Renal cortex interstitium (tissue), 11 donors: ENCODE data around the gene AQP11. TPM values are rescaled to one million over a fixed set of nuclear protein-coding genes. Genes with fewer than 3 reads are reported as not detected.
"Not testable (repeated sequence)": the region's sequence is repeated elsewhere in the genome, so short reads cannot be mapped to it uniquely, and the experiment has no call there.

Source experiments
- DNase-seq, 11 donors: peaks; one replicate each; pipeline ENCODE4 v3.0.0-alpha.2; 2013; ENCODE audit warnings: low read depth in 9 of 11, low spot score in 4 of 11; ENCODE audit errors: extremely low read depth in 1 of 11
- polyA plus RNA-seq, 3 donors: library from polyadenylated mRNA; unstranded; fragments of 120-200 nt; gene quantifications; one replicate each; pipeline ENCODE4 v1.2.1, GENCODE V29; 2013; ENCODE audit not compliant: insufficient read length in 3 of 3

Gene AQP11
- polyA plus RNA-seq, 3 donors: 3.9 to 5.1 (median 4.6) TPM

DNA sequence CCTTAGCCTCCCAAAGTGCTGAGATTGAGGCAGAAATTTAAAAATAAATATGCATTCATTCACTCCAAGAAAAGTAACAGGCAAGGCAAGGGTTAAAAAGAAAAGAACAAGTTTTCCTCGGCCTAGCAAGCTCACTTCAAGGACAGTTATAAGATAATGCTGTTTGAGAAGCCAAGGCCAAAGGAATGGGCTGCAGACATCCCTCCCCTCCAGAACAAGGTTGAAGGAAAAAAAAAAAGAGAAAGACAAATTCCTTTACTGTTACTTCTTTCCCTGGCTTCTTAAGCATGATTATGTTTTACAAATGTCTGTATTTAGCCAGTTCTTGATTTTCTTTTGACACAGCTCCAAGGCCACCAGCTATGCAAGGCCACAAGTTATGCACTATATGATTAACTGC lies 18.9 kb upstream of the AQP11 start:
- DNase-seq: not testable (repeated sequence)

DNA sequence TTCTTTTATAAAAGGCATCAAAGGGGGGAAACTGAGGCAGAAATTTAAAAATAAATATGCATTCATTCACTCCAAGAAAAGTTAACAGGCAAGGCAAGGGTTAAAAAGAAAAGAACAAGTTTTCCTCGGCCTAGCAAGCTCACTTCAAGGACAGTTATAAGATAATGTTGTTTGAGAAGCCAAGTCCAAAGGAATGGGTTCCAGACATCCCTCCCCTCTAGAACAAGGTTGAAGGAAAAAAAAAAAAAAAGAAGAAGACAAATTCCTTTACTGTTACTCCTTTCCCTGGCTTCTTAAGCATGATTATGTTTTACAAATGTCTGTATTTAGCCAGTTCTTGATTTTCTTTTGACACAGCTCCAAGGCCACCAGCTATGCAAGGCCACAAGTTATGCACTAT lies 14.3 kb upstream of the AQP11 start:
- not testable (repeated sequence) for DNase-seq

DNA sequence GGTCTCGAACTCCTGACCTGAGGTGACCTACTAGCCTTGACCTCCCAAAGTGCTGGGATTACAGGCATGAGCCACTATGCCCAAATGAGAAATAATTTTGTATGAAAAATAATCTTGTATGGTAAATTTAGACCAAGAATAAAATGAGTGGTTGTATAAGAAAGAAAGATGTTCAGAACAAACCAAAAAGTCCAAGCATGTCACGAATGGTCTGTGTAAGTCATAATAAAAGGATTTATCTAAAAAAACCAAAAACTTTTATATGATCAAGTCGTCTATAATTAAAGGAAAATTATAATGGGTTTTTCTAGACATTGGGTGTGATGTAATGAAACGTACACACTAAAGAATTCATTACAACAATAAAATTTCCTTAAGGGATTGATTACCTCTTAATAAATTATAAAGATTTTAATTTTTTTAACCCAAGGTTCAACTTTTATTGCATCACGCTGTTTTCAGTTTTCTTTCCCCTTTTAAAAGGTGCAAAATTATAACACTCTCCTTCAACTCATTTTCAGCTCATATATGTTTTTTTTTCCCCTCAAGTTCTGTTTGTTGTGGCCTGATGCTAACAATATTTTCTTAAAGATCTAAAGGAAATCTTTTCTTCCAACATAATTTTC lies 8.9 kb upstream of the AQP11 start:
- peak in 1 of 11 donors; percentile 11 for DNase-seq

DNA sequence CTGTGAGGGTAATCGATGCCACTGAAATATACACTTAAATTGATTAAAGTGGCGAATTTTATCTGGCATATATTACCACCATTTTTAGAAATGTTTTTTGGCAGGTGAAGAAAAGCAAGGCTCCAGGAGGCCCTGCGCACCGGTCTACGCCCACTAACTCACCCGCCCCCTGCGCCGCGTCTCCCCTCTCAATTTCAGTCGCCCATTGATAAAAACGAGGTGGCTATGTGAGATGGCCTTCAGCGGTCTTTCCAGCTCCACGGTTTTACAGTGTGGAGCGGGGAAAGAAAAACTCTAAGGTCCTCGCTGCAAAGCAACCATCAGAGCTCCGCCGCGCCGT lies 602 bp upstream of the AQP11 start:
- peak in 1 of 11 donors; percentile 3 for DNase-seq

DNA sequence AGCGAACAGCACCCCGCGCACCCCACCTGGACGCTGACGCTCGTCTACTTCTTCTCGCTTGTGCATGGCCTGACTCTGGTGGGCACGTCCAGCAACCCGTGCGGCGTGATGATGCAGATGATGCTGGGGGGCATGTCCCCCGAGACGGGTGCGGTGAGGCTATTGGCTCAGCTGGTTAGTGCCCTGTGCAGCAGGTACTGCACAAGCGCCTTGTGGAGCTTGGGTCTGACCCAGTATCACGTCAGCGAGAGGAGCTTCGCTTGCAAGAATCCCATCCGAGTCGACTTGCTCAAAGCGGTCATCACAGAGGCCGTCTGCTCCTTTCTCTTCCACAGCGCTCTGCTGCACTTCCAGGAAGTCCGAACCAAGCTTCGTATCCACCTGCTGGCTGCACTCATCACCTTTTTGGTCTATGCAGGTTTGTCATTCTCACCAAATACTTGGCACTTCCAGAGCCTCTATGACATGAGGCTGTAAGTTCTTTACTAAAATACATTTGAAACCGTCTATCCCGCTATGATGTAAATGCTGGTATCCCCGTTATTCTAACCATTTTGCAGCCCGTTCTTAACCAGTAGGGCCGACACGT lies 535 bp downstream of the AQP11 start:
- DNase-seq: peak in 8 of 11 donors; percentile 7 to 33 (median 20)

DNA sequence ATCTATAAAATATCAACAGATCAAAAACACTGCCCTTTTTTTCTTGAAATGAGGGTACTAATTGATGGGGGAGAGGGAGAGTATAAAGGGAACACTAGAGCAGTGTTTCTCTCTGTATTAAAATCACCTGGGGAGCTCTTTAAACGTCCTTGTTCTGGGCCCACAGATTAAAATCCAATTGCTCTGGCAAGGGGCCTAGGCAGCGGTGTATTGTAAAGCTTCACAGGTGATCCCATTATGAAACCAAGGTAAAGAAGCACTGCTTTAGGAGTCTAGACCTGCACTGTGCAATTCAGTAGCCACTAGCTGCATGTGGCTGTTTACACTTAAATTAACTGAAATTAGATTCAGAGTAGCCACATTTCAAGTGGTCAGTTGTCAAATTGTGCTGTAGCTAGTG lies 3.0 kb downstream of the AQP11 start:
- no peak for DNase-seq

DNA sequence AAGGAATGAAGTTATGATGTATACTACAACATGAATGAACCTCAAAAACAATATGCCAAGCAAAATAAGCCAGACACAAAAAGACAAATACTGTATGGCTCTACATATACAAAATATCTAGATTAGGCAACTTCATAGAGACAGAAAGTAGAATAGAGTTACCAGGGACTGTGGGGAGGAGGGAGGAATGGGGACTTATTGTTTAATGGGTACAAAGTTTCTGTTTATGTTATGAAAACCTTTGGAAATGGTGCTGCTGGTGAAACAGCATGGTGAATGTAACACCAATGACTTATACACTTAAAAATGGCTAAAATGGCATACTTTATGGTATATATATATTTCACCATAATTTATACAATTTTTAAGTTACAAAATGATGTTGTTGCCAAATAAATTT lies 4.1 kb downstream of the AQP11 start:
- no peak for DNase-seq

DNA sequence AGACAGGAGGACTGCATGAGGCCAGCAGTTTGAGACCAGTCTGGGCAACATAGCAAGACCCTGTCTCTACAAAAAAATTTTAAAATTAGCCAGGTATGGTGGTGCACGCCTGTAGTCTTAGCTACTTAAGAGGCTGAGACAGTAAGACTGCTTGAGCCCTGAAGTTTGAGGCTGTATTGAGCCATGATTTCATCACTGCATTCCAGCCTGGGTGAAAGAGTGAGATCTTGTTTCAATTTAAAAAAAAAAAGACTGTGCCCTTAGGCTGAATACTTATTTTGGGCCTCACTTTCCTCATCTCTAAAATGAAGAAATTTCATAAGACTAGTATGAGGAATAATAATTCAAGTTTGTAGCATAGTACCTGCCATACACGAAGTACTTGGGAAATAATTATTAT lies 6.9 kb downstream of the AQP11 start:
- DNase-seq: no peak

DNA sequence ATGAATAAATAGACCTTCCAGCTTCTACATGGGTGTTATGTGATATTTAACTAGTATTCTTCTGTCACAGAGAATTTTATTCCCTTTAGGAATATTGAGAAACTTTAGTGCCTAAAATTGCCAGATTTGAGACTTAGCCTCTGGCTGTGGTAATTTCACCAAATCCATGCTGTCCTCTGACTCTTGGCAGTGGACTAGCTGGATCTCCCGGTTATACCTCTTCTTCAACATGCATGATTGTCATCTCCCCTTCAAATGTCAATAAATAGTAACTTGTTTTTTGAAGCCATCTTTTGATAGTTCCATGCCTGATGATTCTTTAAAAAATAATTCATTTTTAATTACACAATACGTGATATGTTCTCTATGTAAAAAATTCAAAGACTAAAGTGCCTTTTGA lies 8.4 kb downstream of the AQP11 start:
- DNase-seq: no peak

DNA sequence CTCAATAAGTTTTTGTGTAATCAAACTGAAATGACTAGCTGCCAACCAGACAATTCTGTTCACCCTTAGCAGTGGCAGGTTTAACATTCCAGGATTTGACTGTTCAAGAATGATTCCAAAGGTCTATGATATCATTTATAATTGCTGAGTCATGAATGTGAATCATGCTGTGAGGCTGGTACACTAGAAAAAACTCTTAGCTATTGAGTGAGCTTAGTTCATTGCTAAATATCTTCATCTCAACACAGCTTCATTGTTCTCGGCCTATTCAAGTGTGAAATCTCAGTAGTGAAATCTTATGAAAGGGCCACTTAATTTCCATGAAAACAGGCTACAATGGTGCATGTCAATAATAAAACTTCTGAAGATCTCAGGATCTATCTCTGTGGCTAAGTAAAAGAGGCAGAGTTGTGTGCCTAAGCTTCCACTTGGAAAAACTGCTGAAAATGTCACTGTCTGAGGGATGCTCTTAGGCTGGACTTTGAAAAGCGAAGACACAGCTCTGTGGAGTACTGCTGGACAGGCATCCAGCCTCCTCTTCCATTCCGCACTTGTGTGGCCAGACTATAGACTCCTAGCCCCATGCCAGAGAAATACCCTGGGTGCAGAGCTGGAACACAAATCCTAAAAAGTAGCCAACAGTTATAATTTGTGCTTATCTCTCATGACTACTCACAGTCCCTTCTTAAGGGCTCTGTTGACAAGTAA lies 12.8 kb downstream of the AQP11 start:
- DNase-seq: no peak

DNA sequence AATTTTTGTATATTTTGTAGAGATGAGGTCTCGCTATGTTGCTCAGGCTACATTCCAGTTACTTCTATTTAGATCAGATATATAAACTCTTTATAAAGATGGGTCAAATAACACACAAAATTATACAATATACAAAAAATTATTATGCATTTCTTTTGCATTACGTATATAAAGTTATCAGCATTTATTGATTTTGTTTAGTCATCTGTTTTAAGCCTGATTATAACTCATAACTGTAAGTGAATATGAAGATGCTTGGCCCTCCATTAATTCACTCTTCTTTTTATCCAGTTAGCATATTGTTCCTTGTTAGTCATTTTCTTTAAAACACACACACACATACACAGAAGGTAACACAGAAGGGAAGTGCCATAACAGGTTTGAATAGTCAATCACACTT lies 14.5 kb downstream of the AQP11 start:
- no peak for DNase-seq

DNA sequence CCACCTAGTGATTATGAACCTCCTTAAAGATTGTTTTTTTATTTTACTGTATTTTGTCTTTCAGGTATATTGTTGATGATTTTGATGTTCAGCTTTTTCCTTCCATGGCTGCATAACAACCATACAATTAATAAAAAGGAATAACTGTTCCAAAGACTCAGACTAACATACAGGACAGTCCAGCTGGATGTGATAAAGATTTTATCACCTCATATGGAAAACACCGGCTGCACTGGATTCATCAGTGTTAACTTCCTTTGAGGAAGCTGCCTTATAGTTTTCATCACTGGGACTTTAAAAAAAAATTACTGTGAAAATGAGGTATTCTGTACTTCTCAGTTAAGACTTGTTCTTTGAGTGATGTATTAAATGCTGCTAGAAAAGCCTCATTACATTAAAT lies 19.5 kb downstream of the AQP11 start:
- no peak for DNase-seq

DNA sequence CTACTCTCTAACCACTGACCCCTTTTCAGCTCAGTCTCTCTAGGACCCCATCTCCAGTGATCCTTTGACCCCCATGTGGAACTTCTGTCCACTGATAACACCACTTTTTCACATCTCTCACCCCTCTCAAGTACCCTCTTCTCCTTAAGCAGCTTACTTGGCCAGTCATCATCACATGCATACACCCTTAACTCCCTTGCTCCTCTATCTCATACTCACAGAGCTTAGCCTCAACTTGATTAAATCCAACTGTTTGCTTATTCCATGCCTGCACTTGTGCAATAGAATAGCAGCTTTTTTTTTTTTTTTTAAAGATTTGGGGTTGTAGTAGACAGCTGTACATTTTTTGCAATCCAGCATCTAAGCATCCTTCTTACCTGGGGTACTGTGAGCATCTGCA lies 22.2 kb downstream of the AQP11 start:
- no peak for DNase-seq

DNA sequence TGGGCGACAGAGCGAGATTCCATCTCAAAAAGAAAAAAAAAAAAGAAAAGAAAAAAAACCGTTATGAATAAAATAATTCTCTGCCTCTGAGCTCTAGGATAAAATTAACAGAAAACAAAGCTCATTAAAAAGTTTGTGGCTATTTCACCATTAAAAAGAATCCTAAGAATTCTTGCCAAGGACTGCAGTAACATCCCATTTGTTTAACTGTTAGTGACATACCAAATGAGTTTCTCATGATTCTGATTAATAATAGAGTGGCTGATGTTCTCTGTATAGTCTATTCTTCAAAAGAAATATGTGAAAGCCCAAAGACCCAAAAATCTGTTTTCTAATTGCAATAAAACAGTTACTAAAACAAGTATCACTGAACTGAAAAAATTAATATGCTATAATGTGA lies 28.1 kb downstream of the AQP11 start:
- no peak for DNase-seq

DNA sequence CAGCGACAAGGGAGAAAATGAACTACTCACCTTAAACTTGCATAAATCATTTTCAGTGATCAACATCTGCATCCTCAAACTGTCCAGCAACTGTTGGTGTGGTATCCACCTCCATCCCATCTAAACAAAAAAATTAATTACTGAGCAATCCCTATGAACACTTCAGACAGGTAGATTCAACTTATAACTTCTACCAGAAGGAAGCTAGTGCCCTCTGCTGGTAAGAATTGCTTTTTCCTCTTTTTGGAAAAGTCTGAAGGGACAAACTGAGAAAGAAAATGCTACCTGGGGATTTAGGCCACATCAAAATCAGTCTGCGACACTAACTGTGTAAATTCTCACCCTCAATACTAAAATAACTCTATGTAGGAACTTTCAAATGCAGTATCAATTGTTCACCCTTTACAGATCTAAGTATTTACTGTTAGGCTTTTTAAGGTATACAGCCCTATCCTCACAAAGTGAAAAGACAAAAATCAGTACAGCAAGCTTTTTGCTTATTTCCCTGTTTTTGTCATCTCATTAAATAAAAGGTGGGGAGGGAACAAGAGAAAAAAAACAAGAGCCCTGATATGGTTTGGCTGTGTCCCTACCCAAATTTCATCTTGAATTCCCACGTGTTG lies 29.9 kb downstream of the AQP11 start:
- DNase-seq: peak in 8 of 11 donors; percentile 19 to 43 (median 26)

DNA sequence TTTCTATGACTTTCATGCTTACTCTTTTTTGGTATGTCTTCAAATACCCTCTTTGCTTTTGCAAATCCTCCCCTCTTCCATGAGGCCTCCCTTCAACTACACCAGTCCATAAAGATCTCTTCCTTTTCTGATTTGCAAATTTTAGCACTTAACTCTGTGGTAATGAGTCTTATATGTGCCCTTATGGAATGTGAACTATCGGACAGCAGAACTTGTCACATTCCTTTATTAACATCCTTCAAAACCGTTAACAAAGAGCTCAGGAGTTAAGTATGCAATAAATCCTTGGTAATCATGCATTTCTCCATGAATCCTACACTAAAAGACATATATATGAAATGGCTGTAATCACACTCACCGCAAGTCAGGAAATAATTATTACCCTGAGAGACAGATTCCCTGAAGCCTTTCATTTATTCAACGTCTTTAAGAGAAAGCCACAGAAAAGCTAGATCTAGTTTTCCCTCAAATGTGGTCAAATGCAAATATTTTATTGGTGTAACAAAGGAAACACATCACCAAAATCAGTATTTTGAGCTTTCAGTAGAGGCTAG lies 40.5 kb downstream of the AQP11 start:
- DNase-seq: no peak

DNA sequence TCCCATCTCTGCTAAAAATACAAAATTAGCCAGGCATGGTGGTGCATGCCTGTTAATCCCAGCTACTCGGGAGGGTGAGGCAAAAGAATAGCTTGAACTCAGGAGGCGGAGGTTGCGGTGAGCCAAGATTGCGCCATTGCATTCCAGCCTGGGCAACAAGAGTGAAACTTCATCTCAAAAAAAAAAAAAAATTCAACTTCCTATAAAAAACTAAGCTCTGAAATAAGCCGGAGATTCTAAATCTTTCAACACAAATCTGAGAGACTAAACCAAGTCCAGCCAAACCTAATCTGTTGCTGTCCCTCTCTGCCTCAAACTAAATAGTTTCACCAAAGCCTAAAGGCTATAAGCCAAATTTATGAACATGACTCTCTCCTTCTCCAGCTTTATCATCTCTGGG lies 44.2 kb downstream of the AQP11 start:
- DNase-seq: not testable (repeated sequence)

DNA sequence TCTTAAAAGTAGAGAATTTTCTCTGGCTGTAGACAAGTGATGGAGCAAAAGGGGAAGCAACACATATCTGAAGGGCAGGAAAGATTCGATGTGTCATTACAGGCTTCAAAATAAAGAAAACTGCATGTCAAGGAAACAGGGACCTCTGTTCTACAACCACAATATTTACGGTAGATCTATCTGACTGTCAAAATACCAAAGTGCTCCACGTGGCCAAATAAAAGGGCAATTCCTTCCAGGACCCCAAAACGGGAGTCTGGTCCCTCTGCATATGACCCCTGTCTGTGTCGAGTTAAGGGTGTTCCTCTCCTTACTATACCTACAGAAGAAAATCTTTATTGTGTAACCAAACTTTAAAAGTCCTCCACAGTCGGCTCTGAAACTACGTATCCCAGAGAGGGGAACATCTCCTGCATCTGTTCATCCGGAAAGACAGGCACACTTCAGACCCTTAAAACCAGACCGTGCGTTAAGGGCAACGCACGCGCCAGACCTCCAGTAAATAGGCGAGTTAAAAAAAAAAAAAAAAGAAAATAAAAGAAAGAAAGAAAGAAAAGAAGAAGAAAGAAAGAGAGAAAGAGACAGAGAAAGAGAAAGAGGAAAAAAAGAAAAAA lies 47.1 kb downstream of the AQP11 start:
- no peak for DNase-seq

DNA sequence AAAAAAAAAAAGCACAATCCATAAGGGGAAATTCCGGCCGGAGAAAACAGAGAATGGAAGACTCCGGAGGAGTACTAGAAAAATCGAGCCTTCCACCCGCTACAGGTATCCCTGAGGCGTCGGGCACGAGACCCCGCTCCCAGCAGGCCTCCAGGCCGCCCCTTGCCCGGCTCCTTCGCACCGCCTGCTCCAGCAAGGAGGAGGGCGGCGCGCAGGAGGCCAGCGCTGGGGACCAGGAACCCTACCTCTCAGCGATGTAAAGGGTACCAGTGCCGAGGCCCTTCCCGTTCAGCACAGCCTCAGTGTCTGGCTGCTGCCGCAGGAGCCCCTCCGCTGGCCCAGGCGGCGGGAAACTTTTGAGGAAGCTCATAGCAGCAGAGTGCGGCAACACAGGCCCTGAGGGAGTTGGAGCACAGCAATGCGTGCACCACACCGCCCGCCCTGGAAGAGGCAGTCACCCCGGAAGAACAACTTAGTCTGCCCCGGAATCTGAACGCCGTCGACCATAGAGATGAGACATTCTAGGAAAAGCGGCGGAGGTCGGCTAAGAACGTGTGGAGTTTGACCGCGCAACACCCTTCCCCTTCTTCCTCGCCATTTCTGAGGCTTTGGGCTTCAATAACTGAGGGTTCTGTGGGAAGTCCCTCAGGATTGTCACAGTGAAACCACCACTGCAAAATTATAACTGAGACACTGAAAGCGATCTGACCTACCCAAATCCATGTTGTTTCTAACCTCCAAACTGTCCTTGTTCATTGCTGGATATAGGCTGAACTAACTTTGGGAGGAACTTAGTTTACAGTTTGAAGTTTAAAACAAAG lies 47.8 kb downstream of the AQP11 start, which contains the start of gene CLNS1A:
CLNS1A (minus strand) TSS at position 450 of the 821 bp plus-strand sequence; CDS start at position 370, 80 bp downstream.
- peak; percentile 76 to 89 (median 81) for DNase-seq
